GM21515 (cell line): ENCODE results near the gene CLEC6A.
A peak's percentile ranks its signal among the peaks of the same experiment; 100 is the strongest.
"Not testable (repeated sequence)": the region's sequence is repeated elsewhere in the genome, so short reads cannot be mapped to it uniquely, and the experiment has no call there.

Source experiments
- ATAC-seq: cut with Tn5 transposase; IDR thresholded peaks from one replicate; pipeline ENCODE4 v1.9.1; 2021; ENCODE audit not compliant: unreplicated experiment

The CLEC6A gene

DNA sequence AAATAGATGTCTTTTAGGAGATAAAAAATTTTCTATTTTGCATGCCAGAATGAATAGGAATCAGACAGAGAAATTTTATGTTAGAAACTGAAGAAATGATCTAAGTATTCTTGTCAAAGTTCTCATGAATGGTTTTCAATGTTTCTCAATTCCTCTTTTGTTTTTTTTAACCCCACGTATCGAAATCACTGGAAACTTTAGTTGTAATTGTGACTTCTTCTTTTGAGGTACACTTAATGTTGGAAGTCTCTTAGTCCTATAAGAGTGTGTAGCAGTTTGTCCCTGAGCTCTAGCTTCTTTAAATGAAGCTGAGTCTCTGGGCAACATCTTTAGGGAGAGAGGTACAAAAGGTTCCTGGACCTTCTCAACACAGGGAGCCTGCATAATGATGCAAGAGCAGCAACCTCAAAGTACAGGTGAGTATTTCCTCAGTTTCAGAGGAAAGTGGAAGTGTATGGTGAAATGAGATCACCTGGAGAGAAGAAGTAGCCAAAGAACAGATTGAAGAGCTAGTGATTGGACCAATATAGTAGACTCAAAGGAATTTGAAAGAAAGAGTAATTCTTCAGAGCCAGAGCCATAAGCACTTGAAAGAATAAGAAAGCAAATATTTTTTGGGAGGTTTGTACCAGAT, at the start of gene CLEC6A:
CLEC6A (plus strand) TSS at position 236 of the 634 bp plus-strand sequence; CDS start at position 386, 150 bp downstream.
- ATAC-seq: peak; percentile 60

DNA sequence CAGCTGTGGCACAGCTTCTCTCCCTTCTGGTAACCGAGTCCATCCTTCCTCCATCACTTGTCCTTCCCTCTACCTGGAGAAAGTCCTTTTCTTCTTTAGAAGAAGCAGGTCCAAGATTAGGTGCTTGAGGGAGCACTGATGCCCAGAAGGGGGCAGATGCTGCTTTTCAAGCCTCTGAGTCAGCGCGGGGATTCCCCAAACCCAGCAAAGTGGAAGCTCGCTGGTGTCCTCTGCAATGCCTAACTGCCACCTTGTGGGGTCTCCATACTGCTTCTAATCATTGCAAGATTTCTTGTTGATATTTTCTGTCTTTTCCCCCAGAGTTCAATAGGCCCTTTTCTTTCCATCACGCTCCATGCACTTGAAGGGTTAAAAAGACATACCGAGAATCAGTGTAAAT, 36.2 kb upstream of the CLEC6A start:
- ATAC-seq: not testable (repeated sequence)

DNA sequence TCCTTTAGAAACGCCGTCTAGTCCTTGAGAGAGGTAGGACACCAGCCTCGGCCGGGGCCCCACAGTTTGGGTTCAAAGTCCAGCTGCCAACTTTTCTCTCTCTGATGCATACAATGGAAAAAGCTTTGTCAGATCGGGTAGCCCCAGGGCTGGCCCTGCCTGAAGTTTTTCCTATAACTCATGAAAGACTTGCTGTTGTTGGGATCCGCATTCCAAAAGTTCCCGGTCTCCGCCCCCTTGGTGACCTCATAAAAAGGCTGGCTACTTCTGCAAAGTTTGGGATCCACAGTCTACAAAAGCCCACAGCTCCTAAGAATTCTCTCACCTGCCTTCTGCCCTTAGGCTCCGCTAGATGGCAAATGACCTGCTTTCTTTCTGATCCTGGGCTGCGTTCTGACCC, 35.3 kb upstream of the CLEC6A start:
- no peak for ATAC-seq

DNA sequence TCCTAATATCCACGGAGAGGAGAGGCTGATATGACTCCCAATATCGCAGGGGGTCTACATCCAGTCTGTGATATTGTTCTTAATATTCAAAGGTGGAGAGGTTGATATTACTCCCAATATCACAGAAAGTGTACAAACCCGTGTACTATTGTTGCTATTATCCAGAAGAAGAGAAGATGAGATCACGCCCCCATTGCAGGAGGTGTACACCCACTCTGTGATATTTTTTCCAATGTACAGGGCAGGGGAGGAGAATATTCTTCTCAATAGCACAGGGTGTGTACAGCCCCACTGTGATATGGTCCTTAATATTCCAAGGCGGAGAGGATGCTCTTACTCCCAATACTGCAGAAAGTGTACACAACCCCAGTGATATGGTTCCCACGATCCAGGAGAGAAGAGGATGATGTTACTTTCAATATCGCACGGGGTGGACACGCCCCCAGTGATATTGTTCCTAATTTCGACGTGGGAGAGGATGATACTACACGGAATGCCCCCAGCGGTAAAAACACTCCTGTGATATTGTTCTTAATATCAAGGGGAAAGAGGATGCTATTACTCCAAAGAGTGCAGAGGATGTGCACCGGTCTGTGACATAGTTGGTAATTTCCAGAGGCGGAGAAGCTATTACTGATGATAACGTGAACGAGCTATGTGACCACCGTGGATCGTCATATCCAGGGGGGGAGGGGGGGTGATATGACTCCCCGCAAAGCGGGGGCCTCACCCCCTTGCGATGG, 11.1 kb upstream of the CLEC6A start:
- not testable (repeated sequence) for ATAC-seq

DNA sequence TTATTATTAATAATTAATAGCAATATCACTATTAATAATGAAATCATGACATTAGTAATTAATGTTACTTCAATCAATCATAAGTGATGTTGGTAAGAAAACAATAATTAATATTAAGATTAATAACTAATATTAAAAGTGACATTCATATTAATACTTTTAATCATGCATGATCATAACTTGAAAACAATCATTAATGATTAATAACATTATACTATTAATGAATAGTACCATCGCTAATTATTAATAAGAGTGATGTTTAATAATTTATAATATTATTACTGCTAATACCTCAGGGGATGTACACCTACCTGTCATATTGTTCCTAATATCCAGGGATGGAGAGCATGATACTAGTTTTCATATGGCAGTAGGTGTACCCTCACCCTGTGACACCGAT, 10.0 kb upstream of the CLEC6A start:
- ATAC-seq: no peak

DNA sequence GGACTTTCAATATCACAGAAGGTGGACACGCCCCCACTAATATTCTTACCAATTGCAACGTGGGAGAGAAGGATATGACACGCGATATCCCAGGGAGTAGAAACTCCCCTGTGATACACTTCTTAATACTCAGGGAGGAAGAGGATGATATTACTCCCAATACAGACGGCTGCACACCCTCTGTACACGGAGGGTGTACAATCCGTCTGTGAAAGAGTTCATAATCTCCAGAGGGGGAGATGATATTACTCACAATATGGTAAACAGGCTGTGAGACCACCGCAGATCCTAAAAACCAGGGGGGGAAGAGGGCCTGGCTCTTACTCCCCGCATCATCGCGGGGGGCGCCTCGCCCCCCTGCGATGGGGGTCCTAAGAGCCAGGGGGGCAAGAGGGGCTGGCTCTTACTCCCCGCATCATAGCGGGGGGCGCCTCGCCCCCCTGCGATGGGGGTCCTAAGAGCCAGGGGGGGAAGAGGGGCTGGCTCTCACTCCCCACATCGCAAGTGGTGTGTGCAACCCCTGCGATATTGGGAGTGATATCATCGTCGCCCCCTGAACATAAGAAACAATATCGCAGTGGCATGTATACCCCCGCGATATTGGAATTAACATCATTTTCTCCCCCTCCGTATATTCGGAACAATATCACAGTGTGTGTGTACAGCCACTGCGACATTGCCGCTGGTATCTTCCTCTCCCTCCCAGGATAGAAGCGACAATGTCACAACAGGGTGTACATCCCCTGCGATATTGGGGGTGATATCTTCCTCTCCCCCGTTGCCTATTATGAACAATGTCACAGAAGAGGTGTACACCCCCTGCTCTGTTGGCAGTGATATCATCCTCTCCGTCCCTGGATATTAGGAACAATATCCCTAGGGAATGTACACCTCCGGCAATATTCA, 8.9 kb upstream of the CLEC6A start:
- no peak for ATAC-seq

DNA sequence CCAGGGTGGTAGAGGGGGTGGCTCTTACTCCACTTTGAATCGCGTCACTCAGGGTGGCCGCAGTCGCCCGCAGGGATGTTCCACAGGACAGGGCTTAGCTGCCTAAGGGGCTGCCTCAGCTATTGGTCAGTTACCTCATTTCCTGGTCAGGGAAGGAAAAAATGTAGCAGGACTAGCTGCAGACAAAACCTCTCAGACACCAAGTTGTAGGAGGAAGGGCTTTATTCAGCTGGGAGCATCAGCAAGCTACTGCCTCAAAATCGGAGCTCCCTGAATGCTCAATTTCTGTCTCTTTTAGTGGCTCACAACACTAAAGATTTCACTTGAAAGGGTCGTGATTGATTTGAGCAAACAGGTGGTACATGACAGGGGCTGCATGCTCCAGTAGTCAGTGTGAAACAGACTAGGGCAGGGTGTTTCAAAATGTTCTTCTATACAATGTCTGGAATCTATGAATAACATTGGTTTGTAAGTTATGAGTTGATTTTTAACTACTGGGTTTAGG, 6.4 kb upstream of the CLEC6A start:
- ATAC-seq: no peak

DNA sequence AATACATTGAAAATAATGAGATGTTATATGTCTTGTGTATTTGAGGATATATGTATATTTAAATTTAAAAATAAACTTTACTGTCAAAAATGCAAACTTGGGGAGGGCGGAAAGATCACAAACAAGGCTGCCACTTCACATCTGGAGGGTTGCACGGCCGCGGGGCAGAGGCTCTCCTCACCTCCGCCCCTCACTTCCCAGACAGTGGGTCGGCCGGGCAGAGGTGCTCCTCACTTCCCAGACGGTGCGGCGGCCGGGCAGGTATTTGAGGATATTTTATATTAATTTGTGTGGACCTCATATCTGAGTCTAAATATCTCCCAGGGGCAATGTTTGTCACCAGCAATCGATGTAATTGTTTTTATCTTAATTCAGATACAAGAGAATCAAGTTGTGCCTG, 3.7 kb upstream of the CLEC6A start:
- ATAC-seq: no peak

DNA sequence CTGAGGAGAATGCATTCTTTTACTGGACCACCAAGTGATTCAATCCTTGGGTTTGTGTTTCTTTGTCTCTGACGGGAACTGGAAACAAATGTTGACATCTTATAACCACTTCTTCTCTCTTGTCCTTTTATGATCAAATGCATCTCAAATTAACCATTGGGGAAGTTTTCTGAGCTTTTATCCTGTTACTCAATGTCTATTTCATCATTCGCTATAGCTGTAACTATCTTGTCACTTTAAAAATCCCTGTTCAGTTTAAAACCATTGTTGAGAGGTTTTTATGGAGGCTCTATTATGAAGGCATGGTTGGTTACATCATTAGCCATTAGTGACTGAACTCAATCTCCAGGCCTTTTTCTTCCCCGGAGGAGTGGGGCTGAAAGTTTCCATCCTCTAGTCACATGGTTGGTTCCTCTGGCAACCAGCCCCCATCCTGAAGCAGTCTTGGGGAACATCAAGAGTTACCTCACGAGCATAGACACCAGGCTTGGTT, 2.7 kb upstream of the CLEC6A start:
- ATAC-seq: no peak

DNA sequence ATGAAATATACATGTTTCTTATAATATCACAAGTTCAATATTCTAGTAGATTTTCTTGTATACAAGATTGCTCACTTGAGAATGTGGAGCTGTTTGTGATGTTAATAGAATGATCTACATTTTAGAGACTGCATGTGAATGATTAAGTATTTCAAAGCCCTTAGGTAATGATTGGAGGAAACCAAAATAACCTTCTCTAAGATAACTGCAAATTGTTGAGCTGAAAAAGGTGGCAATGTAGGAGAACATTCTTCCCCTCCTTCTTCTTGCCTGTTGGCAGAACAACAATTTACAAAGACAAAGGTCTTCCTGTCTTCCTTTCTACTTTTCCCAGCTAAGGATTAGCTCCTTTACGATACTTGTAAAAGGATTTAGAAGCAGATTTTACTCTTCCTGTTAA, 2.0 kb upstream of the CLEC6A start:
- ATAC-seq: no peak

DNA sequence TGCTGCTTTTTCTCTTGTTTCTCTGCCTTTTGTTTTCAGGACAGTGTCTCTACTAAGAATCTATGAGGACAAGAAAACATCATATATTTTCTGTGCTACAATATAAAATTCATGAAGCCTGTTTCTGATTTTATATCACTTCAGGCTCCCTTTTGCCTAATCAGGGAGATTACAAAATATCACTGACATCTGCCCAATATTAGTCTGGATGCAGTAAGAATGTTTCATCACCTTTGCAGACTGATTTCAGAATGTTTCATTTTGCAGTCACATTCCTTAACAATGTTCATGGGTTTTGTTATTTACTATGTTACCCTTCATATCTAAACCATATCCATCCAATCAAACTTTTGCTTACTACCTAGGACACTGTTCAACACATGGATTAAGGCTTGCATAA, 491 bp upstream of the CLEC6A start:
- ATAC-seq: peak; percentile 21

DNA sequence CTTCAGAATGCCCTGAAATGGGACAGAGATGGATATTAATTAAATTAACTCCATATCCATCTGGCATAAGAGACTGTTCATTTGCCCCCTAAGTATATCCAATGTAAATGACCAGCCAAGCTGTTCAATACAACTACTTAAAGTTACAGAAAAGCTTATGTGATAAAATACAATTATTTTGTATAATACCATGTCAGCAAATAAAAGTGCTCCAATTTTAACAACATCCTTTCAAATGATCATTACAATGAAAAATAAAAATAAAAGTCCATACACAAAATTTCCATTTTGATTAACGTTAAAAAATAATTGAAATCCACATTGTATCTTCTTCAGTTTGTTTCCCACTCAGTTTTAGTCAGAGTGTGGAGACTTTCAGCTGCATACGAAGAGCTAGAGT, 5.7 kb downstream of the CLEC6A start:
- ATAC-seq: no peak

DNA sequence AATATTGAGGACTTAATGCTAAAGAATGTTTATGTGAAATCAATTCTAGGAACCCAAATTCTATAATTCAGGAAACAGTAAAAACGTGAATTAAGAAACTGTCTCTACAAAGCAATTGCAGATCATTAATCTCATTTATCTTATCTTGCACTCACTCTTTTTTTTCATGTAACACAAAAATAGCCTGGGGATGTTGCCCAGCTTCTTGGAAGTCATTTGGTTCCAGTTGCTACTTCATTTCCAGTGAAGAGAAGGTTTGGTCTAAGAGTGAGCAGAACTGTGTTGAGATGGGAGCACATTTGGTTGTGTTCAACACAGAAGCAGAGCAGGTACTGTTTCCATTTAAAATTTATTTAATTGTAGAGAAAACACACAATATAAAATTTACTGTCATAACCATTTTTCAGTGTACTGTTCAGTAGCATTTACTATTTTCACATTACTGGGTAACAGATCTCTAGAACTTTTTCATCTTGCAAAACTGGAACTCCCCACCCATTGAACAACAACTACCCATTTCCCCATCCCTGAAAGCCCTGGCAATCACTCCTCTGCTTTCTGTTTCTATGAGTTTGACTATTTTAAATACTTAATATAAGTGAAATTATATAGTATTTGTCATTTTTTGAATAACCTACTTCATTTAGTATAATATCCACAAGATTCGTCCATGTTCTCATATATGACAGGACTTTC, 9.7 kb downstream of the CLEC6A start:
- ATAC-seq: no peak

DNA sequence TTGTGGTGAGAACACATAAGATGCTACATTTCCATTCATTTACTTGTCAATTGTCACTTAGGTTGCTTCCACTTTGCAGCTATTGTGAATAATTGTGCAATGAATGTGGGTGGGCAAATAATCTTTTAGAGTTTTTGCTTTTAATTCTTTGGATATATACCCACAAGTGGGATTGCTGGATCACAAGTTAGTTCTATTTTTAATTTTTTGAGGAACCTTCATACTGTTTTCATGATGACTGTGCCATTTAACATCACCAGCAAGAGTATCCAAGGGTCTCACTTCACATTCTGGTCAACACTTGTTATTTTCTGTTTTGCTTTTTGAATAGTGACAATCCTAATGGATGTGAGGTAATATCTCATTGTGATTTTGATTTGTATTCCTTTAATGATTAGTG, 10.5 kb downstream of the CLEC6A start:
- no peak for ATAC-seq

DNA sequence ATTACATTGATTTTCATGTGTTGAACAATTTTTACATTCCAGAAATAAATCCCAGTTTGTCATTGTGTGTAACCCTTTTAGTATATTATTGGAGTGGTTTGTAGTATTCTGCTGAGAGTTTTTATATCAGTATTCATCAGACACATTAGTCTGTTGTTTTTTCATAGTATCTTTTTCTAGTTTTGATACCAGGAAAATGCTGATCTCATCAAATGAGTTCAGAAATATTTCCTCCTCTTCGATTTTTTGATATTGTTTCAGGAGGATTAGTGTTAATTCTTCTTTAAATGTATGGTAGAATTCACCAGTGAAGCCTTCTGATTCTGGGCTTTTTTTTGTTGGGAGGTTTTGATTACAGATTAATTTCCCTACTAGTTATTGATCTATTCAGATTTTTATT, 15.3 kb downstream of the CLEC6A start:
- no peak for ATAC-seq

DNA sequence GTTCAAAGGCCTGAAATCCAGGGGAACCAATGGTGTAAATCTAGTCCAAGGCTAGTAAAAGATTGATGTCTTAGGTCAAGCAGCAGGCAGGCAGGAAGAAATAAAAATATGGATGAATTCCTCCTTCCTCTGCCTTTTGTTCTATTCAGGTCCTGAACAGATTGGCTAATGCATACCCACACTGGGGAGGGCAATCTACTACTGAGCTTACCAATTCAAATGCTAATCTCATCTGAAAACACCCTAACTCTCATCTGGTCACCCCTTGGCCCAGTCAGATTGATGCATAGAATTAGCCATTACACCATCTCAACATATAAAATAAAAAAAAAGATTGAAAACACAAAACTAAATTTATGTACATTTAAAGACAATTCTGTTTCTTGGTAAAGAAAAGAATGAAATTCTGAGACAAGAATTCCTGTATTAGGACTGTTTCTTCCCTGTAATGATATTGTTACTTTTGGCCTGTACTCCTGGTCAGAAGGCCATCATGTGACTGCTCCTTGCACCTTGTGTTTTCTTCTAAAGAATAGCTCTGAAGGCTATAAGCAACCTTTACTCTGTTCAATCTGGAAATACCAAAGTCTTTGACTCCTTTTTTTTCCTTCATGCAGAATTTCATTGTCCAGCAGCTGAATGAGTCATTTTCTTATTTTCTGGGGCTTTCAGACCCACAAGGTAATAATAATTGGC, 19.9 kb downstream of the CLEC6A start:
- no peak for ATAC-seq

DNA sequence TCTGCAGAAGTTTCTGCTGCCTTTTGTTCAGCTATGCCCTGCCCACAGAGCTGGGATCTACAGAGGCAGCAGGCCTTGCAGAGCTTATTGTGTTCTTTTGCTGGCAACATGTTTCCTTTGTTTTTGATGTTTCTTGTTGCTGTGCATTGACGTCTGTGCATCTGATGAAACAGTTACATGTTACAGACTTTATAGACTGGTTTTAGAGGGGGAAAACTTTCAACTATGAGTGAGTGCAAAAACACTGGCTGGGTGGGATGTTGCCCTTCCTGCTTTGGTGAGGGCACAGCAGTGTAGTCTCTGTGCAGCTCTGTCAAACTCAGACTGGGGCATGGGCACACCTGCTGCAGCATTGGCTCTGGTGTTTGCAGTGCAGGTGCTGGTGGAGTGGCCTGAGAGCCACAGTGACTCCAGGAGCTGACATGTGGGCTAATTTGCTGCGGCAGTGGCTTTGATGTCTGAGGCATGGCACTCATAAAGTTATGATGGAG, 26.9 kb downstream of the CLEC6A start:
- ATAC-seq: no peak

DNA sequence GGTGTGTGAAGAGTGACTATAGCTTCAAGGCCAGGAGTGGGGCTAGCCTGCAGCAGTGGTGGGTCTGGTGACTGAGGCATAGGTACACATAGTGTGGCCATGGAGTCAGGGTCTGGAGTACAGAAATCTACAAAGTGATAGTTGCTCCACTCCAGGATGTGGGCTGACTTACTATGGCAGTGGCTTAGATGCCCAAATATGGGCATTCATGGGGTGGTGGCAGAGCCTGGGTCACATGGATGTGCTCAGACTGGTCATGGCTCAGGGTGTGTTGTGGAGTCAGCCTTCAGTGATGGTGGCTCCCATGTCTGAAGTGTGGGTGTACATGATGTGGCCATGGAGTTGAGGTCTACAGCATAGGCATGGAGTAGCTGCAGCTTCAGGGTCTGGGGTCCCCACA, 27.3 kb downstream of the CLEC6A start:
- no peak for ATAC-seq

DNA sequence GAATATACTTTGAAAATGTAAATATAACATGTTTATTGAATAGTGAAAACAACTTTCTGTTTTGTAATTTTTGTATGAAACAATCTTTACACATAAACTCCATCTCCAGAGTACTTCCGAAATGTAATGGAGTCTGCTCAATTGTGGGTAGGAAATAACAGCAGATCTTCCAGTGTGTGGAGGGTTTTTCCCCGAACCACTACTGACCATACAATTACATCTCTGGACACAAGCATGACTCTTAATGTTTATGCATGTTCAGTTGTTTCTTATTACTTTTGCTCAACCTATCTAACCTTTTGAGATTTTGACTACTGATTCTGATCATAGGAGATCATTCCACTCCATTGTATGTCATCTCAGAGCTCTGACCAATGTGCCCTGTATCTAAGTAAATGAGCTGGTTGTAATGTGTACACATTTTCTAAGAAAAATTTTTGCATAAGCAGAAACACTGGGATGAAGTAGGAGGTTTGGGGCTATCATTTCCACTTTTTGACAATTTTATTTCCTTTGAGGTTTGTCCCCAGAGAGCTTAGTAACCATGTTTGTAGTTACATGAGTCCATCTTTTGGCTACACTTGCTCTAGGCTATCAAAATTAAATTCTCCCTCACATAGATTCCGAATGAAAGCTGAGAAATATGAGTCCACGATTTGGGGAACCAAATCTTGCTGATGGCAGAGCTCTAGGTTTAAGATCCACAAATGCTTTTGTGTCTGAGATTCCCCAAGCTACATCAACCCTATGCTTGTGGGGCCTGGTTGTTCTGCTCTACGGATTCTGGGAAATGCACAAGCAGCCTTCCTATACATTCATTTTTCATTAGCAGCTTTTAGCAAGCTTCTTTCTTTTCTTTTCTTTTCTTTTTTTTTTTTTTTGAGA, 36.1 kb downstream of the CLEC6A start:
- ATAC-seq: no peak
